ENCODE results near the gene HPSE. TPM values are rescaled to one million over a fixed set of nuclear protein-coding genes. Genes with fewer than 3 reads are reported as not detected.

HPSE gene
- total and polyA plus RNA-seq, 7 donors, result 0.06 to 0.64 (median 0.34) TPM

DNA sequence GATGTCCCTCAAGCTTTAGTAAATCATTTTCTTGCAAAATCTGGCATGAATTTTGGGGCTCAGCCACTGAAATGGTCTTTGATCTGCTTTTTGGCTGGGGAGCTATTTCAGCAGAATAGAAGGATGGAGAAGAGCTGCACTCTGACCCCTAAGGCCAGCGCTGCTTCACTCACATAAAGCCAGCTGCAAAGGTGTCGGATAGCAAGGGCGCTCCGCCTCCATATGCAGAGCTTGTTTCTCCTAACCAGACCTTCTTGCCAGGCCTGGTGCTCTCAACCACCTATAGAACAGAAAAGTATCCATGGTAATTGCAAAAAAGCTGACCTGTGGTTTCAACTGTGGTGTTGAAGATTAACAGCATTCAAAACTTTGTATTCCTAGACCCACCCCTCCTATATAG is 26.0 kb downstream of the HPSE start:
- 54 to 57% (median 56%) methylated on average over 4 of the region's 4 CpGs for WGBS, 3 donors
- no peak for ATAC-seq

DNA sequence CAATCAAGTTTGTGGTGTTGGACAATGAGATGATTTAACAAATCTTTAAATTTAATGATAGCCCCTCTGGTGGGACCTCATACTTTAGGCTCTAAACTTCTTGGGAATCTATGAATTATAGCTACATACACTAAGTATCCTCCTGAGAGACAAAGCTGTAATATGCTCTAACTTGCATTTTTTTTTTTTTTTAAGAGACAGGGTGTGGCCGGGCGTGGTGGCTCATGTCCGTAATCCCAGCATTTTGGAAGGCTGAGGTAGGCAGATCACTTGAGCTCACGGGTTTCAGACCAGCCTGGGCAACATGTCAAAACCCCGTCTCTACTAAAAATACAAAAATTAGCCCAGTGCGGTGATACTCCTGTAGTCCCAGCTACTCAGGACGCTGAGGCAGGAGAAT is 26.7 kb downstream of the HPSE start:
- no peak overlapping the region for H3K4me3 ChIP-seq
- no peak overlapping the region for H3K27ac ChIP-seq
- no peaks in the 10 kb centered on the region for H3K4me1 ChIP-seq
- H3K27me3 ChIP-seq (ENCODE audit: insufficient read depth in 3 of 3, low read length in 2 of 3), result no peaks in the 10 kb centered on the region
- 68 to 75% (median 75%) methylated on average over 7 of the region's 7 CpGs for WGBS, 3 donors
- no peaks in the 10 kb centered on the region for H3K9me3 ChIP-seq
- DNase-seq, result no peak
- no peaks in the 10 kb centered on the region for H3K36me3 ChIP-seq (ENCODE audit: insufficient read depth in 1 of 2, low read depth in 1 of 2)
- intact Hi-C loops (cut with DNase I), result no loop called here
- TF ChIP-seq, protein P1, sequence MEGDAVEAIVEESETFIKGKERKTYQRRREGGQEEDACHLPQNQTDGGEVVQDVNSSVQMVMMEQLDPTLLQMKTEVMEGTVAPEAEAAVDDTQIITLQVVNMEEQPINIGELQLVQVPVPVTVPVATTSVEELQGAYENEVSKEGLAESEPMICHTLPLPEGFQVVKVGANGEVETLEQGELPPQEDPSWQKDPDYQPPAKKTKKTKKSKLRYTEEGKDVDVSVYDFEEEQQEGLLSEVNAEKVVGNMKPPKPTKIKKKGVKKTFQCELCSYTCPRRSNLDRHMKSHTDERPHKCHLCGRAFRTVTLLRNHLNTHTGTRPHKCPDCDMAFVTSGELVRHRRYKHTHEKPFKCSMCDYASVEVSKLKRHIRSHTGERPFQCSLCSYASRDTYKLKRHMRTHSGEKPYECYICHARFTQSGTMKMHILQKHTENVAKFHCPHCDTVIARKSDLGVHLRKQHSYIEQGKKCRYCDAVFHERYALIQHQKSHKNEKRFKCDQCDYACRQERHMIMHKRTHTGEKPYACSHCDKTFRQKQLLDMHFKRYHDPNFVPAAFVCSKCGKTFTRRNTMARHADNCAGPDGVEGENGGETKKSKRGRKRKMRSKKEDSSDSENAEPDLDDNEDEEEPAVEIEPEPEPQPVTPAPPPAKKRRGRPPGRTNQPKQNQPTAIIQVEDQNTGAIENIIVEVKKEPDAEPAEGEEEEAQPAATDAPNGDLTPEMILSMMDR (IDR thresholded peaks at IDR 0.05), result no peak
- no peak for ATAC-seq

More for the DNA sequence above, 26.0 kb downstream of the HPSE start:
- Histone ChIP-seq H3K27ac (no peak overlapping the region), H3K36me3 (ENCODE audit: insufficient read depth in 1 of 2, low read depth in 1 of 2) (no peaks in the 10 kb centered on the region), H3K4me3 (no peak overlapping the region), H3K4me1 (no peaks in the 10 kb centered on the region), H3K27me3 (ENCODE audit: insufficient read depth in 3 of 3, low read length in 2 of 3) (no peaks in the 10 kb centered on the region), H3K9me3 (no peaks in the 10 kb centered on the region)
- DNase-seq, result no peak
- TF ChIP-seq, protein P1 (IDR thresholded peaks at IDR 0.05), result no peak
- intact Hi-C loops (cut with DNase I), result no loop called here

DNA sequence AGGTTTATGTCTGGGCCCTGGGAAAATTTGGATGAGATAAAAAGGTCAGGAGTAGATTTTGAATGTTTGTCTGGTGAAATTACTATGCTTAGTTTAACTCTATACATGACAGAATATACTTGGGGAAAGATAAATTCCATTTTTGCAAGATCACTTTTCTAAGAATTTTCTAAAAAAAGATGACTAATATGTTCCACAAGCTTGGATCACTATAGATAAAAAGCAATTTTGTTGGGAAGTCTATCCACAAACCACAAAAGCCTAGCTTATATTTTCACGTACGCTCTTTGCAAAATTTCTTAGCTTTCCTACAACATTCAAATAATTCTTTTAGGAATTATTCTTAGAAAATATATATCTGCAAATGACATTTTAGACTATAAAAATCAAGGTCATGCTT is 29.5 kb downstream of the HPSE start:
- 91 to 96% (median 94%) methylated on average over 2 of the region's 2 CpGs for WGBS, 3 donors
- Histone ChIP-seq H3K4me3 (no peak overlapping the region), H3K27ac (no peak overlapping the region), H3K27me3 (ENCODE audit: insufficient read depth in 3 of 3, low read length in 2 of 3) (no peaks in the 10 kb centered on the region), H3K36me3 (ENCODE audit: insufficient read depth in 1 of 2, low read depth in 1 of 2) (no peaks in the 10 kb centered on the region), H3K4me1 (no peaks in the 10 kb centered on the region), H3K9me3 (no peaks in the 10 kb centered on the region)
- TF ChIP-seq, protein P1 (IDR thresholded peaks at IDR 0.05), result no peak
- intact Hi-C loops (cut with DNase I), result no loop called here
- ATAC-seq (no peak), DNase-seq (no peak)

GRCh38 chr4:83297548-83298260 is 36.9 kb downstream of the HPSE start:
- H3K36me3 ChIP-seq (ENCODE audit: insufficient read depth in 1 of 2, low read depth in 1 of 2), result no peaks in the 10 kb centered on the region
- TF ChIP-seq, protein P1 (IDR thresholded peaks at IDR 0.05), result no peak
- 61 to 70% (median 70%) methylated on average over 3 of the region's 3 CpGs for WGBS, 3 donors
- no peaks in the 10 kb centered on the region for H3K9me3 ChIP-seq
- intact Hi-C loops (cut with DNase I), result no loop called here
- ATAC-seq (no peak), DNase-seq (no peak)
- H3K27ac ChIP-seq, result no peak overlapping the region
- H3K4me1 ChIP-seq, result no peaks in the 10 kb centered on the region
- H3K4me3 ChIP-seq, result no peak overlapping the region
- no peaks in the 10 kb centered on the region for H3K27me3 ChIP-seq (ENCODE audit: insufficient read depth in 3 of 3, low read length in 2 of 3)

Data from psoas muscle (tissue), 8 donors.